NCI-H2196 treated with DMSO at 0.1 percent for 48 hours (cell line): ENCODE results near the gene TRAK2.

Experiments used
- DNase-seq: peaks from one replicate; lab custom pipeline; 2025; ENCODE audit not compliant: unreplicated experiment; lab: John Stamatoyannopoulos, UW

TRAK2 gene

GRCh38 chr2:201362396-201362795, 88.9 kb downstream of the TRAK2 start:
- DNase-seq = no peak

DNA sequence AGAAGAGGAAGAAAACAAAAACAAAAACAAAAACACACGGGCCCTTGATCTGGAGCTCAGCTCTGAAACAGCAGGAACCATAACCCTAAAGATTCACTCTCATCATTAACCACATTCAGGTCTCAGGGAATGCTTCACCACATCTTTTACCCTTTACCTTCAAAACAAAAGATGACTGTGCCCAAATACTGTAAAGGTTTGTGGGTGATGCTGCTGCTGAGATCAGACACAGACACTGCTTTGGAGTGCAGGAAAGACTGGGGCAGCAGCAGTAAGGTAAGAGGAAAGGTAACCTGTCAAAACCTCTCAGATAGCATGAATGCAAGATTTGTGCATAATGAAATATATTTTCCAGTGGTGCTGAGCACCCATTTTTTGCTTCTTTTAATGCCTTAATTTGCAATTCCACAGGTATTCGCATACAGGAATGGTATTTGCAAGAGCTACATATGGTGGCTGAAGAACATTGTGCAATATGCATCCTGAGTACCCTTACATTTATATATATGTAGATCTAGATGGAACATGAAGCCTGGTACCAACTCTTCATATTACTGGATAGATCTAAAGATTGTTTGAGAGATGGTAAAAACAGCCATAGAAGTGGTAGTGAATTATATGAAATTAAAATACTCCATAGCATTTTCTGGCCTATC, 90.1 kb downstream of the TRAK2 start:
- DNase-seq = no peak

DNA sequence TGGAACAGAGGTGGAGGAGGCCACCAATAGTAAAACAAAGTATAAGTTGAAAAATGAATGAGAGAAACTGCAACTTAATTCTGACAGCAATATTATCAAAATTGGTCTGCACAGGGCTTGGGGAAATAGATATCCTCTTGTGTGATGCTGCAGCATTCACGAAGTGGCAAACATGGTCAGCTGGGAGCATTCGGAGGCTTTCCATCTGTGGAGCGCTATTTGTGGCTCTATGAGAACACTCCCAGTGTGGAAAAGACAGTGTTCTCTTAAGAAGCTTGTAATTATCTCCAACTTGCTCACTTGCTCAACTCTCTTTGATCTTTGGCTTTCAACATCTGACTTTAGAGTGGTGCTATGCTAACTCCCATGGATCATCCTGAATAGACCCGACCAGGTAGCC, 91.0 kb downstream of the TRAK2 start:
- no peak for DNase-seq

DNA sequence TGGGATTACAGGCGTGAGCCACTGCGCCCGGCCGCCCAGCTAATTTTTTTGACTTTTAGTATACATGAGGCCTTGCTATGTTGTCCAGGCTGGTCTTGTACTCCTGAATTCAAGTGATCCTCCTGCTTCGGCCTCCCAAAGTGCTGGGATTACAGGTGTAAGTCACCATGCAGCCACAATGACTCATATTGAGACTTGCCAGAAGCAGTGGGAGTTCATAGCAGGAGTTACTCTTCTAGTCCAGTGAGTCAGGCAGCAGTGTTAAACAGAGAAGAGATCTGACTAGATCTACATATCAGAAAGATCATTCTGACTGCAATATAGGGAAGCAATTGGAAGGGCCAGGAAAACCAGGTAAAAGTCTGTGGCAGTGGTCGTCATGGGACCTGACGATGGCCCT, 92.6 kb downstream of the TRAK2 start:
- DNase-seq = no peak

DNA sequence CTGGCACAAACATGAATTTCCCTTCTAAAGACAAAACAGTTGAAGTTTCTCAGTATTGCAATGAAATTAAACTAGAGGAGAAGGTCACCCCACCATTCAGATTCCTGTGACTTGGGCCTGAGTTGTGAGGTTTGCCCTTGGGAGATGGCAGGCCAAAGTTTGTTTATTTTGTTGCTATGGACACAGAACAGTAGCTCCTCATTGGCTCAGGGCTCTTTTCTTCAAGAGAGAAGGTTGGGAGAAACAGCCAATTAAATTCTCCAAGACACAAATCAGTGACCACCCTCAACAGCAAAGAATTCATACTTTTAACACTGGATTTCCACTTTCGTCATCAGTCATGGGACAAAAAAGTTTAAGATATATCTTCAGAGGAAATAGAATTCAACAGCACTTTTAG, 94.0 kb downstream of the TRAK2 start, which contains the start of gene FLACC1:
FLACC1 (minus strand) TSS at position 125 of the 400 bp plus-strand sequence. CDS start 5,941 bp downstream, outside the sequence.
- DNase-seq = no peak

GRCh38 chr2:201353116-201353515, 98.1 kb downstream of the TRAK2 start:
- no peak for DNase-seq

DNA sequence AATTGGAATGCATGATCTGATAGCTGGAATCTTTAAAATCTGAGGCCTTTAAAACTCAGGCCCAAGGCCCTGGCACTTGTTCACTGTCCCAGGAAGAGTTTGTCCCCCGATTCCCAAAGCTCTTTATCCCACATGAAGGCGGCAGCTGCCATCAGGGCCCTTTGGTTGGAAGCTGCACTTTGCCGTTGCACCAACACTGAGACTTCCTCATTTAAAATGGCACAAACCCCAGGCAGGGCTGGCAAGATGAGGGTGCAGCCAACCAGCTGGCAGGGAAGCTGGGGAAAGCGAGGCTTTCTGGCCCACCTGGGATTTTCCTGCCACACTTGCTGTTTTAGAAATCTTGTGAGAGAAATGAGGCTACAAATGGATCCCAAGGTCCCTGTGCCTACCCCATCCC, 100.4 kb downstream of the TRAK2 start:
- no peak for DNase-seq

GRCh38 chr2:201349601-201350000, 101.7 kb downstream of the TRAK2 start:
- DNase-seq = no peak

GRCh38 chr2:201348758-201349157, 102.5 kb downstream of the TRAK2 start:
- no peak for DNase-seq

DNA sequence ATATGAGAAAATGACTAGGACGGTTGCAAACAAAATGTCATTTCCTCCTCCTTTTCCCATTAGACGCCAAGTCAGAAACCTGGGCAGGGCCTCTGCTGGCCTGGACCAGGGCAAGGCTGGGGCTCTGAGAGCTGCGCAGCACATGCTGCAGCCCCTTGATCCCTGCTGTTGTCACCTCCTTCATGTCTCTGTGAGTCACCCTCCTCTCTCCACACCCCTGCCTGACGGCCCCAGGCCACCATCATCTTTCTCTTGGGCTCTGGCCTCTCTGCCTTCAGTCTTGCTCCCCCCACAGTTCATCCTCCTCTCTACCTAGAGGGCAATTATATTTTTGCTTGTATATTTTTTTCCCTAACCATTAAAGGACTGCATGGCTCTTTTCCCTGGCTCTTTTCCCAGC, 104.1 kb downstream of the TRAK2 start:
- DNase-seq = no peak

- no peak for DNase-seq
Observed at GRCh38 chr2:201345625-201346213, 105.5 kb downstream of the TRAK2 start.

DNA sequence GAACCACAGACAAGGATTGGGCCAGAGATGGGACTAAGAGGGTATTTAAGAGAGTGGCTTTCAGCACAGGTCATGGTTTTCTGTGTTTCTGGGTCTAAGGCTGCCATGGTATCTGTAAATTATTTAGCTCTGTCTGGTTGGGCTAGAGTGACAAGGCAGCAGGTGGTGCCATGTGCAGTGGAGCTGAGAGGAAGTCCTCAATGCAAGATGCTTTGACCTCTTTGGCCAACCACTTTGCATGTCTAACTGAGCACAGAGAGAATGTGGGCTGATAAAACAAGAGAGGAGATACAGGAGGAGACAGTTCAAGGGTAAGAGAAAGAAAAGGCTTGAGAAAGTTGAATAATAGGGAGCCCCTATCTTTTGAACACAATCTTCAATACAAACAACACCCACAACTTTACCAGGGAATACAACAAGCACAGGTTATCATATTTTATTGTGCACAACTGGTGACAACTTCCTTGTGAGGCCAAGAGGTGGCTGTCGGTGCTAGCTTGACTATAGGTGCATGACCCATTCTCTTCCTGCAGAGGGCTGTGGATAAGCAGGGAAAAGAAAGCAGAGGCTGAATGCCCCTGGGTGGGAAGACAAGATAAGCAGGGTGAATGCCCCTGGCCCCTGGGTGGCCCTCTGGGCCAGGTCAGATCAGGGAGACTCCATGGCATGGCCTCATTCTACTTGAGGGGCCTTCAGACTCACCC, 106.4 kb downstream of the TRAK2 start:
- no peak for DNase-seq

- no peak for DNase-seq
Observed at GRCh38 chr2:201343559-201343958, 107.7 kb downstream of the TRAK2 start.

GRCh38 chr2:201342923-201343322, 108.3 kb downstream of the TRAK2 start:
- DNase-seq = no peak

DNA sequence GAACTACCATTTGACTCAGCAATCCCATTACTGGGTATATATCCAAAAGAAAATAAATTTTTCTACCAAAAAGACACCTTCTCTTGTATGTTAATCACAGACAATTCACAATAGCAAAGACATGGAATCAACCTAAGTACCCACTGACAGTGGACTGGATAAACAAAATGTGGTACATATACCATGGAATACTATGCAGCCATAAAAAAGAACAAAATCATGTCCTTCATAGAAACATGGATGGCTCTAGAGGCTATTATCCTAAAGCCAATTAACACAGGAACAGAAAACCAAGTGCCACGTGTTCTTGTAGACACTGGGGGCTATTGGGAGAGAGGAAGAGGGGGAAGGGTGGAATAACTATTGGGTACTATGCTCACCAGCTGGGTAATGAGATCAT, 121.8 kb downstream of the TRAK2 start:
- no peak for DNase-seq

DNA sequence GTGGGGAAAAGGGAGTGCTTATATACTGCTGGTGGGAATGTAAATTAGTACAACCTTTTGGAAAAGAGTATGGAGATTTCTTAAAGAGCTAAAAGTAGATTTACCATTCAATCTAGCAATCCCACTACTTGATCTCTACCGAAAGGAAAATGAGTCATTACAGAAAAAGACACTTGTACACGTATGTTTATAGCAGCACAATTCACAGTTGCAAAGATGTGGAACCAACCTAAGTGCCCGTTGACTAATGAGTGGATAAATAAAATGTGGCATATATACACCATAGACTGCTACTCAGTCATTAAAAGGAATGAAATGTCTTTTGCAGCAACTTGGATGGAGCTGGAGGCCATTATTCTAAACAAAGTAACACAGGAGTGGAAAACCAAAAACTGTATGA, 123.6 kb downstream of the TRAK2 start:
- no peak for DNase-seq
